Omental fat pad (tissue), 4 donors: Measurements from ENCODE around the gene ODF2. TPM values are rescaled to one million over a fixed set of nuclear protein-coding genes. Genes with fewer than 3 reads are reported as not detected.

Experiments
- ATAC-seq: fragments of 150-250 bp; one replicate; pipeline ENCODE4 v1.9.1; 2016; ENCODE audit warnings: mild to moderate bottlenecking, moderate library complexity; ENCODE audit not compliant: low FRiP score
- DNase-seq: peaks from one replicate; pipeline ENCODE4 v3.0.0-alpha.2; 2019; ENCODE audit warnings: low spot score
- CTCF ChIP-seq, 3 donors: fragments of 450-650 bp; IDR thresholded peaks; one replicate each; pipeline ENCODE4 v1.5.1; 2016 to 2017; ENCODE audit warnings: antibody characterized with exemption in 3 of 3, mild to moderate bottlenecking in 3 of 3, moderate library complexity in 2 of 3
- small RNA-seq: library from RNA; depleted of rRNA; stranded (forward); fragments of <200 nt; gene quantifications from one replicate; pipeline ENCODE3, GENCODE V24; 2016
- total RNA-seq, 4 donors: library from RNA; depleted of rRNA; stranded (reverse); fragments of >200 nt; gene quantifications; one replicate each; pipeline ENCODE4 v1.1.0, GENCODE V29; 2016

The ODF2 gene
- total RNA-seq, 4 donors from 2014 or later, result 16.8 to 27.1 (median 20.8) TPM

GRCh38 chr9:128529191-128529590, 73.4 kb downstream of the ODF2 start:
- no peak for TF ChIP-seq CTCF (IDR thresholded peaks at IDR 0.05)
- no peak for DNase-seq

GRCh38 chr9:128532581-128532980, 76.8 kb downstream of the ODF2 start:
- ATAC-seq, result no peak
- TF ChIP-seq CTCF (IDR thresholded peaks at IDR 0.05), result no peak
- DNase-seq, result no peak

More at GRCh38 chr9:128529191-128529590, 73.4 kb downstream of the ODF2 start:
- ATAC-seq, result no peak

GRCh38 chr9:128540634-128541360, 85.0 kb downstream of the ODF2 start:
- TF ChIP-seq CTCF (IDR thresholded peaks at IDR 0.05), result no peak
- ATAC-seq, result peak; percentile 44

GRCh38 chr9:128546504-128546903, 90.7 kb downstream of the ODF2 start:
- no peak for ATAC-seq
- DNase-seq, result no peak
- TF ChIP-seq CTCF (IDR thresholded peaks at IDR 0.05), result no peak

More at GRCh38 chr9:128540634-128541360, 85.0 kb downstream of the ODF2 start:
- DNase-seq, result no peak

- DNase-seq (no peak), ATAC-seq (no peak)
- no peak for TF ChIP-seq CTCF (IDR thresholded peaks at IDR 0.05)
These were observed 93.1 kb downstream of the ODF2 start for GRCh38 chr9:128548876-128549275.

- ATAC-seq, result no peak
- no peak for TF ChIP-seq CTCF (IDR thresholded peaks at IDR 0.05)
These were observed 94.4 kb downstream of the ODF2 start for GRCh38 chr9:128550226-128550625.

More at GRCh38 chr9:128550226-128550625, 94.4 kb downstream of the ODF2 start:
- no peak for DNase-seq

Small RNAs within 50 kb of the gene (small RNA-seq; reads per million reads assigned to genes)
- gene RNU7-171P, result not detected

Other genes with a start within 250 kb of the ODF2 start
- gene GOLGA2, start 180.0 kb upstream of the ODF2 start, total RNA-seq, result 10 to 100 TPM; 63.0 to 99.8 (median 75.9) TPM
- 10 to 100 TPM in 3 of 4 donors, 1 to 10 TPM in 1; 10.0 to 33.3 (median 25.2) TPM for gene SWI5, start 179.7 kb upstream of the ODF2 start, total RNA-seq
- gene TRUB2, start 133.6 kb upstream of the ODF2 start, total RNA-seq, result 10 to 100 TPM in 2 of 4 donors, 1 to 10 TPM in 2; 9.1 to 10.3 (median 9.9) TPM
- gene COQ4, start 133.2 kb upstream of the ODF2 start, total RNA-seq, result 10 to 100 TPM; 30.6 to 34.7 (median 32.8) TPM
- 10 to 100 TPM; 13.2 to 25.4 (median 16.1) TPM for gene SLC27A4, start 115.5 kb upstream of the ODF2 start, total RNA-seq
- gene URM1, start 84.6 kb upstream of the ODF2 start, total RNA-seq, result 10 to 100 TPM; 19.8 to 26.0 (median 23.8) TPM
- gene CERCAM, start 35.1 kb upstream of the ODF2 start, total RNA-seq, result 10 to 100 TPM; 18.5 to 51.9 (median 24.1) TPM
- 10 to 100 TPM; 13.0 to 22.4 (median 19.9) TPM for gene GLE1, start 48.7 kb downstream of the ODF2 start, total RNA-seq
- 100 to 1,000 TPM; 231 to 381 (median 300) TPM for gene SPTAN1, start 96.6 kb downstream of the ODF2 start, total RNA-seq
- gene DYNC2I2, start 200.8 kb downstream of the ODF2 start, total RNA-seq, result 10 to 100 TPM; 12.8 to 24.7 (median 21.3) TPM
- 100 to 1,000 TPM; 112 to 226 (median 139) TPM for gene SET, start 233.2 kb downstream of the ODF2 start, total RNA-seq
- 10 to 100 TPM in 1 of 4 donors, 1 to 10 TPM in 3; 4.2 to 12.0 (median 7.5) TPM for gene PKN3, start 246.5 kb downstream of the ODF2 start, total RNA-seq